ENCODE measurements around the gene LARGE2. TPM values are rescaled to one million over a fixed set of nuclear protein-coding genes. Genes with fewer than 3 reads are reported as not detected.
"Not testable (repeated sequence)": the region's sequence is repeated elsewhere in the genome, so short reads cannot be mapped to it uniquely, and the experiment has no call there.

LARGE2 gene
- total RNA-seq, 1 donor from 2014 or later, result not detected

- DNase-seq (ENCODE audit: extremely low read depth, low read depth, low spot score), result no peak
Observed at GRCh38 chr11:45895553-45896259, 26.8 kb upstream of the LARGE2 start.

- DNase-seq (ENCODE audit: extremely low read depth, low read depth, low spot score), result no peak
Observed at GRCh38 chr11:45896422-45896984, 26.0 kb upstream of the LARGE2 start.

GRCh38 chr11:45897556-45897955 lies 24.9 kb upstream of the LARGE2 start:
- DNase-seq (ENCODE audit: extremely low read depth, low read depth, low spot score), result no peak

GRCh38 chr11:45899086-45899447 lies 23.4 kb upstream of the LARGE2 start:
- no peak for DNase-seq (ENCODE audit: extremely low read depth, low read depth, low spot score)

- DNase-seq (ENCODE audit: extremely low read depth, low read depth, low spot score), result no peak
Observed at GRCh38 chr11:45899448-45900174, 22.8 kb upstream of the LARGE2 start.

GRCh38 chr11:45900175-45900800 lies 22.2 kb upstream of the LARGE2 start:
- DNase-seq (ENCODE audit: extremely low read depth, low read depth, low spot score), result not testable (repeated sequence)

GRCh38 chr11:45900916-45901617 lies 21.4 kb upstream of the LARGE2 start:
- no peak for DNase-seq (ENCODE audit: extremely low read depth, low read depth, low spot score)

- DNase-seq (ENCODE audit: extremely low read depth, low read depth, low spot score), result no peak
Observed at GRCh38 chr11:45901626-45902025, 20.8 kb upstream of the LARGE2 start.

- DNase-seq (ENCODE audit: extremely low read depth, low read depth, low spot score), result no peak
Observed at GRCh38 chr11:45902452-45903380, 19.7 kb upstream of the LARGE2 start.

GRCh38 chr11:45904309-45904915 lies 18.0 kb upstream of the LARGE2 start:
- no peak for DNase-seq (ENCODE audit: extremely low read depth, low read depth, low spot score)

GRCh38 chr11:45905095-45905494 lies 17.4 kb upstream of the LARGE2 start:
- no peak for DNase-seq (ENCODE audit: extremely low read depth, low read depth, low spot score)

GRCh38 chr11:45905576-45905975 lies 16.9 kb upstream of the LARGE2 start:
- not testable (repeated sequence) for DNase-seq (ENCODE audit: extremely low read depth, low read depth, low spot score)

GRCh38 chr11:45906096-45906682 lies 16.3 kb upstream of the LARGE2 start:
- no peak for DNase-seq (ENCODE audit: extremely low read depth, low read depth, low spot score)

GRCh38 chr11:45906965-45907611 lies 15.4 kb upstream of the LARGE2 start, which contains the start of gene FREY1:
Gene FREY1 (minus strand): TSS chr11:45907271. CDS start chr11:45907245, 26 bp downstream.
- DNase-seq (ENCODE audit: extremely low read depth, low read depth, low spot score), result no peak

- no peak for DNase-seq (ENCODE audit: extremely low read depth, low read depth, low spot score)
Observed at GRCh38 chr11:45907911-45908370, 14.5 kb upstream of the LARGE2 start.

GRCh38 chr11:45909594-45910475 lies 12.6 kb upstream of the LARGE2 start:
- no peak for DNase-seq (ENCODE audit: extremely low read depth, low read depth, low spot score)

GRCh38 chr11:45910623-45911022 lies 11.8 kb upstream of the LARGE2 start:
- DNase-seq (ENCODE audit: extremely low read depth, low read depth, low spot score), result no peak
